Breast epithelium (tissue), 4 donors: Measurements from ENCODE around the gene OR1S1. TPM values are rescaled to one million over a fixed set of nuclear protein-coding genes. Genes with fewer than 3 reads are reported as not detected.
"Not testable (repeated sequence)": the region's sequence is repeated elsewhere in the genome, so short reads cannot be mapped to it uniquely, and the experiment has no call there.

ENCODE experiments used
- DNase-seq, 2 donors: peaks; one replicate each; pipeline ENCODE4 v3.0.0-alpha.2; 2019; ENCODE audit warnings: low spot score in 2 of 2
- H3K27ac ChIP-seq, 2 donors: fragments of 200-600 bp; sonication (generic) in 1 of 2; one replicate each; pipeline ENCODE4 v1.5.1; 2016 to 2019; ENCODE audit warnings: mild to moderate bottlenecking in 1 of 2
- H3K27me3 ChIP-seq, 2 donors: fragments of 200-600 bp; sonication (generic) in 1 of 2; one replicate each; pipeline versions ENCODE4 v1.5.1 to v1.6.0; 2017 to 2019; ENCODE audit warnings: control low read depth in 1 of 2, mild to moderate bottlenecking in 1 of 2
- H3K36me3 ChIP-seq: fragments of 200-600 bp; one replicate; pipeline ENCODE4 v1.5.1; 2019
- H3K4me1 ChIP-seq, 2 donors: fragments of 200-600 bp; sonication (generic); one replicate each; pipeline ENCODE4 v1.5.1; 2016 to 2019; ENCODE audit warnings: control low read depth in 1 of 2
- H3K4me3 ChIP-seq, 3 donors: fragments of 200-600 bp; sonication (generic); 1 replicate in 2 of 3; 2 replicates in 1 of 3; pipeline ENCODE4 v1.5.1; 2016 to 2019; ENCODE audit warnings: mild to moderate bottlenecking in 3 of 3, moderate library complexity in 2 of 3
- H3K9me3 ChIP-seq, 2 donors: fragments of 200-600 bp; sonication (generic) in 1 of 2; one replicate each; pipeline ENCODE4 v1.5.1; 2016 to 2019; ENCODE audit warnings: control low read depth in 1 of 2
- POLR2A ChIP-seq: fragments of 450-650 bp; IDR thresholded peaks from one replicate; pipeline ENCODE4 v1.6.1; 2016; ENCODE audit warnings: antibody characterized with exemption, mild to moderate bottlenecking, moderate library complexity
- POLR2AphosphoS5 ChIP-seq, 3 donors: sonication (generic); formaldehyde crosslinking; IDR thresholded peaks; one replicate each; pipeline ENCODE4 v1.6.1; 2017; ENCODE audit warnings: antibody characterized with exemption in 3 of 3
- intact Hi-C: fragments of 100-400 bp; cut with DNase I; formaldehyde crosslinking; loops from one replicate; pipeline ENCODE4 v1.15.1; 2023; ENCODE audit warnings: low total_unique reads
- total RNA-seq, 3 donors: library from RNA; depleted of rRNA; stranded (reverse); fragments of >200 nt; gene quantifications; one replicate each; pipeline ENCODE4 v1.1.0, GENCODE V29; 2016
- TF ChIP-seq, protein P1 (sequence below), 3 donors: fragments of 450-650 bp; IDR thresholded peaks; one replicate each; pipeline ENCODE4 v1.5.1; 2016 to 2017; ENCODE audit warnings: antibody characterized with exemption in 3 of 3, mild to moderate bottlenecking in 3 of 3, moderate library complexity in 3 of 3

The OR1S1 gene
- not detected for total RNA-seq

DNA sequence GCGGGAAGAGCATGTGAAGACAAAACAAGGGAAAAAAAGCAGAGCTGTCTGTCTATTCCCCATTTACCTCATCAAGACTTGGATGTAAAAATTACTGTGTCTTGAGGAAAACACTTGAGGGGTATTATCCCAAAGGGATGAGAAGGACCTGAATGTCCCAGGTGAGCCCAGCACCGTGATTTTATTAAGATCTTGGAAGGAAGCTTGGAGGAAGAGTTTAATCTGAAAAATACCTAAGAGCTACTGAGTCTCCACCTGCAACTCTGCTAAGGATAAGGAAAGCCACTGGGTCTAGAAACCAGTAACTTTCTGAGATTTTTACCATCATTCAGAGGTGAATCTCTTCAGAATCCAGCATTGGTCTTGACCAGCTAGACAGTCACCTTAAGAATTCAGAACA, at the start of gene OR1S1:
Gene OR1S1 (plus strand): TSS at position 301 of the 400 bp plus-strand sequence.
- DNase-seq, H3K9me3 ChIP-seq, intact Hi-C loops, H3K36me3 ChIP-seq, H3K27ac ChIP-seq, H3K27me3 ChIP-seq, H3K4me3 ChIP-seq, H3K4me1 ChIP-seq: not testable (repeated sequence)

DNA sequence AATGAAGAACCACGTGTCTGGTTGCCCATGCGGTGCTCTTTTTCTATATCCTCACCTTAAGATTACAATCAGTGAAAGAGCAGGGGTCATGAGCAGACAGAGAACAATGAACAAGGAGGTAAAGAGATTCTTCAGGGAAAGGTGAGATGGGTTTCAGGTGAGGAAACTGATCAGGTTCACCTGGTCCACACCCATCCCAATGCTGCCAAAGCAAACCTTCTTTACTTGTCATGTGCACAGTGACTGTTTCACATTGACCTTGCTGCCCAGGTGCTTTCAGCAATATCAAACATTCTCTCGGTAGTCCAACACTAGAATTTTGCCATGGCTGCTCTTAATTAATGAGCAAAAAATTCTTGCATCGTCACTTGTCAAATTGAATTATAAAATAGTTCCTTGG, 48.1 kb upstream of the OR1S1 start:
- H3K4me3 ChIP-seq = no peak overlapping the region
- H3K27me3 ChIP-seq = no peaks in the 10 kb centered on the region
- TF ChIP-seq POLR2A (no peak), POLR2AphosphoS5 (IDR thresholded peaks at IDR 0.05) (no peak)
- TF ChIP-seq, protein P1, sequence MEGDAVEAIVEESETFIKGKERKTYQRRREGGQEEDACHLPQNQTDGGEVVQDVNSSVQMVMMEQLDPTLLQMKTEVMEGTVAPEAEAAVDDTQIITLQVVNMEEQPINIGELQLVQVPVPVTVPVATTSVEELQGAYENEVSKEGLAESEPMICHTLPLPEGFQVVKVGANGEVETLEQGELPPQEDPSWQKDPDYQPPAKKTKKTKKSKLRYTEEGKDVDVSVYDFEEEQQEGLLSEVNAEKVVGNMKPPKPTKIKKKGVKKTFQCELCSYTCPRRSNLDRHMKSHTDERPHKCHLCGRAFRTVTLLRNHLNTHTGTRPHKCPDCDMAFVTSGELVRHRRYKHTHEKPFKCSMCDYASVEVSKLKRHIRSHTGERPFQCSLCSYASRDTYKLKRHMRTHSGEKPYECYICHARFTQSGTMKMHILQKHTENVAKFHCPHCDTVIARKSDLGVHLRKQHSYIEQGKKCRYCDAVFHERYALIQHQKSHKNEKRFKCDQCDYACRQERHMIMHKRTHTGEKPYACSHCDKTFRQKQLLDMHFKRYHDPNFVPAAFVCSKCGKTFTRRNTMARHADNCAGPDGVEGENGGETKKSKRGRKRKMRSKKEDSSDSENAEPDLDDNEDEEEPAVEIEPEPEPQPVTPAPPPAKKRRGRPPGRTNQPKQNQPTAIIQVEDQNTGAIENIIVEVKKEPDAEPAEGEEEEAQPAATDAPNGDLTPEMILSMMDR (IDR thresholded peaks at IDR 0.05) = no peak
- H3K4me1 ChIP-seq = no peaks in the 10 kb centered on the region
- no peaks in the 10 kb centered on the region for H3K9me3 ChIP-seq
- no peak for DNase-seq
- no peak overlapping the region for H3K27ac ChIP-seq
- intact Hi-C loops = no loop called here
- H3K36me3 ChIP-seq = no peaks in the 10 kb centered on the region

DNA sequence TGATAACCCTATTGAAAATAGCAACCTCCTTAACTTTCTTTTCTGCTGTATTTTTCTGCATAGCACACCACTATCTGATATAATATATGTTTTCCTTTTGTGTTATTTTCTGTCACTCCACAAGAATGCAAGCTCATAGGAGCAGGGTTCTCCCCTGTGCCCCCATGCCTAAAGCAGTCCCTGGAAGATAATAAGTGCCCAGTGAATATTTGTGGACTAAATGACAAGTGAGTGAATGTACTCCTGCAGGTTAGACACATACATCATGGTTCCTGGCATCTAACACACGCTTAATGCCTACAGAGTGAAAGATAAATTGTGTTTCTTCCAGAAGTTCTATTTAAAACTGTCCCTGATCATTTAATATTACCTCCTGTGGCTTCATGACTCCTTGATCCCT, 47.5 kb upstream of the OR1S1 start:
- no peak overlapping the region for H3K27ac ChIP-seq
- H3K4me3 ChIP-seq = no peak overlapping the region
- H3K36me3 ChIP-seq = no peaks in the 10 kb centered on the region
- TF ChIP-seq, protein P1 (IDR thresholded peaks at IDR 0.05) = no peak
- TF ChIP-seq POLR2A (no peak), POLR2AphosphoS5 (IDR thresholded peaks at IDR 0.05) (no peak)
- no peak for DNase-seq
- H3K9me3 ChIP-seq = no peaks in the 10 kb centered on the region
- H3K27me3 ChIP-seq = no peaks in the 10 kb centered on the region
- intact Hi-C loops = no loop called here
- no peaks in the 10 kb centered on the region for H3K4me1 ChIP-seq

DNA sequence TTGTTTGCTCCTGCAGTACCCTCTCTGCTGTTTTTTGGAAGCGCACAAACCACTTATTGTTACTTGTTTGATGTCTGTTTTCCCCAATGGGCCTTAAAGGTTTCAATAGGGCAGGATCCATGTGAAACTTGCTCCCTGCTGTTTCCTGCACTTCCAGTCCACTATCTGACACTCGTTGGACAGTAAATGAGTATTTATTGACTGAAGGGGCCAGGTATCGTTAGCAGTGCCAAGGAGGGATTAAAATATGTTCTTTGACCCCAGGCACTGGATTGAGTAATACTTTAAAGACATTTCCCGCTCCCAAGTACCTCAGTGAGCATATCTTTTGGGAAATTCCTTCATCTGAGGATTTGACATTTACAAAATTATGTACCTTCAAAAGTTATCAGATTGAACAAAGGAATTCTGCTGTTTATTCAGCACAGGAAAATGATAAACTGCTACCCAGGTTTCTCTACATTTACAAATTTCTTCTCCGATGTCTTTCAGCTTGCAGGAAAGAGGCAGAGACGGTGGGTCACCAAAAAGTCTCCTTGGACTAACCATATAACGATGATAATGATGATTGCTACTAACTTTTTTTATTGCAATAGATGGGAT, 46.9 kb upstream of the OR1S1 start:
- H3K27me3 ChIP-seq = no peaks in the 10 kb centered on the region
- no peaks in the 10 kb centered on the region for H3K36me3 ChIP-seq
- no peaks in the 10 kb centered on the region for H3K9me3 ChIP-seq
- no peak overlapping the region for H3K27ac ChIP-seq
- TF ChIP-seq, protein P1 (IDR thresholded peaks at IDR 0.05) = no peak
- TF ChIP-seq POLR2A (no peak), POLR2AphosphoS5 (IDR thresholded peaks at IDR 0.05) (no peak)
- no peak overlapping the region for H3K4me3 ChIP-seq
- intact Hi-C loops = no loop called here
- no peak for DNase-seq
- no peaks in the 10 kb centered on the region for H3K4me1 ChIP-seq

DNA sequence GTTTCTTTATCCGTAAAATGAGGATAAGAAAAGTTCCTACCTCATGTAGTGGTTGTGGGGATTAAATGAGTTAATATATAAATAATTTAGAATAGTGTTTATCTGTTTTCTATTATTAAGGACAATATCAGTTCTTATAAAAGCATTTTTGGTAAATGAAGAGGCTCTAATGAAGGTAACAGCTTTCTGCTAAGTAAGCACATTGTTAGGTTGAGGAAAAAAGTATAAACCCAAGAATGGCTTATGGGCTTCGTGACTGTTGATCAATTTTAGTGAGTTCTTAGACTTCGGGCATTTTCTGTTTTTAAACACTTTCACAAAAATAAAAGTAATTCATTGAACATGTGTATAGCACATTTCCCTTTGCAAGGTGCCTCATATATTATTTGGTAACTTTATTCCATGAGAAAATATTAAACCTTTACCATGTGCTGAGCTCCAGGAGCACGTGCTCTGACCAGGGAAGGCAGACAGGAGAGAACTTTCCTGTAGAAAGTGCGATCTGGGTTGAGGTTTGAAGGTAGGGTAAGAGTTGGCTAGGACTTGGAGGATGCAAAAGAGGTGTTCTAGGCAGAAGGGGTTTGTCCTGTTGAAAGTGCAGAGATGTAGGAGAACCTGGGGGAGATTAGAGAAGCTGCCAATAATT, 35.0 kb upstream of the OR1S1 start:
- no peak for DNase-seq
- Histone ChIP-seq H3K27me3 (no peaks in the 10 kb centered on the region), H3K27ac (no peak overlapping the region), H3K4me1 (no peaks in the 10 kb centered on the region), H3K4me3 (no peak overlapping the region), H3K9me3 (no peaks in the 10 kb centered on the region), H3K36me3 (no peaks in the 10 kb centered on the region)
- TF ChIP-seq POLR2AphosphoS5 (IDR thresholded peaks at IDR 0.05) (no peak), POLR2A (no peak)
- TF ChIP-seq, protein P1 (IDR thresholded peaks at IDR 0.05) = no peak
- intact Hi-C loops = no loop called here
